Measurements from ENCODE around the gene NOTCH2. TPM values are rescaled to one million over a fixed set of nuclear protein-coding genes. Genes with fewer than 3 reads are reported as not detected.

NOTCH2 gene
- total and polyA plus RNA-seq, 9 of the 15 experiments (the other 6 are each of a cell fraction or from before 2014, with no cell fraction given), result 0.04 to 1.2 (median 0.28) TPM; not detected in 1

DNA sequence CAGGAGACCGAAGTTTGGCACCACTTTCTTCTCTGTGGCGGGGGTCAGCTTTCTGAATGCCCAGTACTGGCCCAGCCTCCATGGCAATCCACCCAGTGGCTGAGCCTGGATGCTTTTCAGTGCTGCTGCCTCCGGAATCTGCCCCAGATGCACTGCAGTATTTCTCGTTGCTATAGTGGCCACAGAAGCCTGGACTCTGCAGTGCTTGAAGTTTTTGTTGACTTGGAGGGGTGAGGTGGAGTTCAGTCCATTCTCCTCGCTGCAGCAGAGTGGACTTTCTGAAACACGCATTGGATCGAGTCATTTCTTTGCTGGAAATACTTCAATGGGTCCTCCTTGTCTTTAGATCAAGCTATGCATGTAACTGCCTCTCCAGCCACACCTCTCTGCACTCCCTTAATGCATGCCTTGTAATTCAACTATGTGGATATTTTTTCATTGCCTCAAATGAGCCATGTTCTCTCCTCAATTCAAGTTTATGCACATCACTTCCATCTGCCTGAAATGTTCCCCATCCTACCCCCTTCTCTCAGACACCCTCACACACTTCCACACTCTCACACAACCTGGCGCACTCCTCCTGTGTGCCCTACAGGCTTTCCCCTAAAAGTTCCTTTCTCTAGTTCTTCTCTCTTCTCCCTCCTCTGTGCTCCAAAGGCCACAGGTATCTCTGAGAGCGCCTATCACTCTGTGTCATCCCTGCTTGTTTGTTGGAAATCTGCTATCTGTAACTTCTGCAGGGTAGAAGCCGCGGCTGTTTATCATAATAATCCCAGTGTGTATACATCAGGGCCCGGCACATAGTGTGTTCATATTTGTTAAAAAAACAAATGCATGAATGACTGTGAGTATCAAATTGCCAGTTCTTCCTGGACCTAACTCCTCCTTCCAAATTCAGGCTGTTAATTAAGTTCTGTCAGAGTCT lies 189.7 kb downstream of the NOTCH2 start:
- Histone ChIP-seq H3K27ac (ENCODE audit: extremely low read depth, low read depth, low read length) (no peak overlapping the region), H3K4me2 (ENCODE audit: insufficient read depth, low read length) (no peak overlapping the region), H4K20me1 (replicated peaks; ENCODE audit: control insufficient read depth, insufficient read depth, low read length) (no peaks in the 10 kb centered on the region), H3K4me3 (no peak overlapping the region), H3K4me1 (replicated peaks in 1 of 2; ENCODE audit: control insufficient read depth in 2 of 2, insufficient read depth in 2 of 2, low read length in 2 of 2) (peaks cover 0 to 8% of the 10 kb centered on the region in 2 experiments; a peak in 2 of 5 replicates), H2AFZ (ENCODE audit: low read depth, low read length) (no peak overlapping the region), H3K27me3 (ENCODE audit: control insufficient read depth in 2 of 2, insufficient read depth in 2 of 2, low read length in 2 of 2) (no peaks in the 10 kb centered on the region), H3K9ac (ENCODE audit: insufficient read depth in 1 of 2, low read depth in 2 of 2, low read length in 2 of 2) (no peak overlapping the region), H3K9me3 (replicated peaks; ENCODE audit: control insufficient read depth, insufficient read depth, low read depth, low read length) (no peaks in the 10 kb centered on the region), H3K79me2 (ENCODE audit: control insufficient read depth, insufficient read depth, low read length) (no peaks in the 10 kb centered on the region), H3K9me1 (ENCODE audit: control insufficient read depth, insufficient read depth, low read length) (no peaks in the 10 kb centered on the region), H3K36me3 (ENCODE audit: control insufficient read depth, insufficient read depth, low read length) (no peaks in the 10 kb centered on the region)
- POLR2A ChIA-PET, result no interaction called here
- ATAC-seq (no peak), DNase-seq (ENCODE audit: extremely low read depth in 1 of 4, low spot score in 3 of 4) (no peak), FAIRE-seq (no peak)
- CTCF ChIA-PET (ENCODE audit: low intra/inter-chr PET ratio), result no interaction called here
- intact Hi-C loops (cut with micrococcal nuclease) (no loop called here), in situ Hi-C loops (cut with MboI) (no loop called here)
- WGBS (ENCODE audit: insufficient coverage, low coverage, missing lambda C conversion rate), result 21% methylated on average over 12 of the region's 12 CpGs
- BruUV-seq (replicated peaks), result no TSS peak
- TF ChIP-seq NCOR1 (IDR thresholded peaks at IDR 0.05), result peak; percentile 42; the same call in 1 of the 2 replicates
- TF ChIP-seq TEAD4 (IDR thresholded peaks at IDR 0.05; ENCODE audit: low read length), result peak; percentile 61
- no peak for TF ChIP-seq TEAD4 (CRISPR knock-in tag; IDR thresholded peaks at IDR 0.05; ENCODE audit: borderline replicate concordance)
- TF ChIP-seq CBFA2T2 (conservative IDR thresholded peaks at IDR 0.05), result peak; percentile 35; the same call in 1 of the 2 replicates
- TF ChIP-seq TAL1 (IDR thresholded peaks at IDR 0.05), result peak; percentile 53; the same call in 1 of the 2 replicates
- TF ChIP-seq ZKSCAN1 (IDR thresholded peaks at IDR 0.05; ENCODE audit: low read depth, low read length), result peak; percentile 77
- TF ChIP-seq ZBTB17 (CRISPR knock-in tag; IDR thresholded peaks at IDR 0.05), result no peak
- TF ChIP-seq, protein P1, sequence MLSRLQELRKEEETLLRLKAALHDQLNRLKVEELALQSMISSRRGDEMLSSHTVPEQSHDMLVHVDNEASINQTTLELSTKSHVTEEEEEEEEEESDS (CRISPR knock-in tag; IDR thresholded peaks at IDR 0.05), result no peak
- no peak for TF ChIP-seq POLR2B (IDR thresholded peaks at IDR 0.05; ENCODE audit: low read depth, partially characterized antibody)
- no peak for TF ChIP-seq ZNF695 (CRISPR knock-in tag; IDR thresholded peaks at IDR 0.05)
- TF ChIP-seq, protein P2, sequence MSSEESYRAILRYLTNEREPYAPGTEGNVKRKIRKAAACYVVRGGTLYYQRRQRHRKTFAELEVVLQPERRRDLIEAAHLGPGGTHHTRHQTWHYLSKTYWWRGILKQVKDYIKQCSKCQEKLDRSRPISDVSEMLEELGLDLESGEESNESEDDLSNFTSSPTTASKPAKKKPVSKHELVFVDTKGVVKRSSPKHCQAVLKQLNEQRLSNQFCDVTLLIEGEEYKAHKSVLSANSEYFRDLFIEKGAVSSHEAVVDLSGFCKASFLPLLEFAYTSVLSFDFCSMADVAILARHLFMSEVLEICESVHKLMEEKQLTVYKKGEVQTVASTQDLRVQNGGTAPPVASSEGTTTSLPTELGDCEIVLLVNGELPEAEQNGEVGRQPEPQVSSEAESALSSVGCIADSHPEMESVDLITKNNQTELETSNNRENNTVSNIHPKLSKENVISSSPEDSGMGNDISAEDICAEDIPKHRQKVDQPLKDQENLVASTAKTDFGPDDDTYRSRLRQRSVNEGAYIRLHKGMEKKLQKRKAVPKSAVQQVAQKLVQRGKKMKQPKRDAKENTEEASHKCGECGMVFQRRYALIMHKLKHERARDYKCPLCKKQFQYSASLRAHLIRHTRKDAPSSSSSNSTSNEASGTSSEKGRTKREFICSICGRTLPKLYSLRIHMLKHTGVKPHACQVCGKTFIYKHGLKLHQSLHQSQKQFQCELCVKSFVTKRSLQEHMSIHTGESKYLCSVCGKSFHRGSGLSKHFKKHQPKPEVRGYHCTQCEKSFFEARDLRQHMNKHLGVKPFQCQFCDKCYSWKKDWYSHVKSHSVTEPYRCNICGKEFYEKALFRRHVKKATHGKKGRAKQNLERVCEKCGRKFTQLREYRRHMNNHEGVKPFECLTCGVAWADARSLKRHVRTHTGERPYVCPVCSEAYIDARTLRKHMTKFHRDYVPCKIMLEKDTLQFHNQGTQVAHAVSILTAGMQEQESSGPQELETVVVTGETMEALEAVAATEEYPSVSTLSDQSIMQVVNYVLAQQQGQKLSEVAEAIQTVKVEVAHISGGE (CRISPR knock-in tag; IDR thresholded peaks at IDR 0.05), result 0 out of 6 replicates have a peak, but pooled peaks of 1 of the 3 experiments have one; percentile 32
- TF ChIP-seq, protein P3, sequence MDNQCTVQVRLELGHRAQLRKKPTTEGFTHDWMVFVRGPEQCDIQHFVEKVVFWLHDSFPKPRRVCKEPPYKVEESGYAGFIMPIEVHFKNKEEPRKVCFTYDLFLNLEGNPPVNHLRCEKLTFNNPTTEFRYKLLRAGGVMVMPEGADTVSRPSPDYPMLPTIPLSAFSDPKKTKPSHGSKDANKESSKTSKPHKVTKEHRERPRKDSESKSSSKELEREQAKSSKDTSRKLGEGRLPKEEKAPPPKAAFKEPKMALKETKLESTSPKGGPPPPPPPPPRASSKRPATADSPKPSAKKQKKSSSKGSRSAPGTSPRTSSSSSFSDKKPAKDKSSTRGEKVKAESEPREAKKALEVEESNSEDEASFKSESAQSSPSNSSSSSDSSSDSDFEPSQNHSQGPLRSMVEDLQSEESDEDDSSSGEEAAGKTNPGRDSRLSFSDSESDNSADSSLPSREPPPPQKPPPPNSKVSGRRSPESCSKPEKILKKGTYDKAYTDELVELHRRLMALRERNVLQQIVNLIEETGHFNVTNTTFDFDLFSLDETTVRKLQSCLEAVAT (IDR thresholded peaks at IDR 0.05), result 0 out of 4 replicates have a peak, but pooled peaks of 1 of the 2 experiments have one; percentile 37
- peak; percentile 56; the same call in 1 of the 2 replicates for TF ChIP-seq CBFA2T3 (IDR thresholded peaks at IDR 0.05)
- peak; percentile 52 for TF ChIP-seq ARID1B (IDR thresholded peaks at IDR 0.05)

Measured in K562 (cell line).